Panc1 (cell line): Measurements from ENCODE around the gene OR2V2. TPM values are rescaled to one million over a fixed set of nuclear protein-coding genes. Genes with fewer than 3 reads are reported as not detected.

Experiments
- ATAC-seq: fragments of 200-7000 bp; cut with Tn5 transposase; 2 replicates; pipeline ENCODE4 v1.9.1; 2020; ENCODE audit warnings: mild to moderate bottlenecking, moderate library complexity
- BruUV-seq: library from RNA; stranded (reverse); fragments of 400-500 nt; replicated peaks from 2 replicates; lab custom pipeline; 2021; lab: Mats Ljungman, UMichigan
- CTCF ChIA-PET: fragments of 300-600 bp; sonication (Branson Sonifier 250); formaldehyde crosslinking; loops from one replicate; lab custom pipeline; 2022; ENCODE audit warnings: antibody characterized with exemption; lab: Charles Lee
- POLR2A ChIA-PET: fragments of 300-600 bp; sonication (Branson Sonifier 250); formaldehyde crosslinking; loops from one replicate; lab custom pipeline; 2022; ENCODE audit warnings: antibody characterized with exemption; lab: Charles Lee
- DNase-seq: peaks from one replicate; pipeline ENCODE4 v3.0.0-alpha.2; 2010; ENCODE audit warnings: low read depth, low spot score
- H3K27ac ChIP-seq: 2 replicates; pipeline ENCODE4 v1.5.1; 2011; ENCODE audit warnings: mild to moderate bottlenecking, low read length, inconsistent platforms
- H3K27me3 ChIP-seq: fragments of 200-500 bp; sonication (Bioruptor generic); 2 replicates; pipeline ENCODE4 v1.6.0; 2014; ENCODE audit warnings: low read length, inconsistent platforms; ENCODE audit not compliant: control insufficient read depth, insufficient read depth
- H3K36me3 ChIP-seq: fragments of 200-500 bp; sonication (Bioruptor generic); 2 replicates; pipeline ENCODE4 v1.5.1; 2014; ENCODE audit warnings: inconsistent platforms, mild to moderate bottlenecking, low read length, moderate library complexity; ENCODE audit not compliant: control insufficient read depth, insufficient read depth
- H3K4me1 ChIP-seq: 2 replicates; pipeline ENCODE4 v1.5.1; 2011; ENCODE audit warnings: inconsistent platforms, mild to moderate bottlenecking, low read length, moderate library complexity; ENCODE audit not compliant: control insufficient read depth, insufficient read depth
- H3K4me3 ChIP-seq, 2 experiments: 2 replicates each; pipeline ENCODE4 v1.5.1; 2011 to 2012; ENCODE audit warnings: low read depth in 2 of 2, low read length in 2 of 2, mild to moderate bottlenecking in 2 of 2, inconsistent platforms in 1 of 2, moderate library complexity in 1 of 2
- H3K9me3 ChIP-seq: fragments of 200-500 bp; sonication (Bioruptor generic); 2 replicates; pipeline ENCODE4 v1.5.1; 2014; ENCODE audit warnings: low read depth, mild to moderate bottlenecking, inconsistent platforms, low read length, moderate library complexity; ENCODE audit not compliant: control insufficient read depth, insufficient read depth
- POLR2AphosphoS5 ChIP-seq: IDR thresholded peaks from 2 replicates; pipeline ENCODE4 v1.6.1; 2012; ENCODE audit warnings: mild to moderate bottlenecking, low read depth, low read length, moderate library complexity
- SIN3A ChIP-seq: IDR thresholded peaks from 2 replicates; pipeline ENCODE4 v1.6.1; 2012; ENCODE audit warnings: low read depth, mild to moderate bottlenecking, low read length, moderate library complexity, borderline replicate concordance; ENCODE audit not compliant: insufficient read depth
- TCF7L2 ChIP-seq: IDR thresholded peaks from 2 replicates; pipeline ENCODE4 v1.6.1; 2011; ENCODE audit warnings: mild to moderate bottlenecking, low read depth, low read length, inconsistent platforms
- in situ Hi-C: cut with HindIII; loops from 2 replicates; pipeline ENCODE4 v1.10.0; 2016; ENCODE audit warnings: low sequenced_read_pairs, low pct_unique_long_range_greater_than_20kb
- intact Hi-C: fragments of 100-400 bp; cut with micrococcal nuclease; formaldehyde crosslinking; loops from one replicate; pipeline ENCODE4 v1.10.0; 2022; ENCODE audit not compliant: unreplicated experiment
- total RNA-seq: library from RNA; stranded (reverse); gene quantifications from one replicate; pipeline ENCODE4 v1.2.1, GENCODE V29; 2021; ENCODE audit not compliant: unreplicated experiment
- TF ChIP-seq, protein P1 (sequence below): fragments of 450-650 bp; IDR thresholded peaks from 2 replicates; pipeline ENCODE4 v1.5.1; 2017; ENCODE audit warnings: mild to moderate bottlenecking
- TF ChIP-seq, protein P2 (sequence below), 2 experiments: IDR thresholded peaks; 2 replicates each; pipeline ENCODE4 v1.6.1; 2011 to 2012; ENCODE audit warnings: low read depth in 2 of 2, control low read depth in 1 of 2, low read length in 1 of 2, mild to moderate bottlenecking in 1 of 2, moderate library complexity in 1 of 2; ENCODE audit not compliant: insufficient read depth in 1 of 2

Gene OR2V2
- total RNA-seq, 1 experiment from 2014 or later, result not detected

DNA sequence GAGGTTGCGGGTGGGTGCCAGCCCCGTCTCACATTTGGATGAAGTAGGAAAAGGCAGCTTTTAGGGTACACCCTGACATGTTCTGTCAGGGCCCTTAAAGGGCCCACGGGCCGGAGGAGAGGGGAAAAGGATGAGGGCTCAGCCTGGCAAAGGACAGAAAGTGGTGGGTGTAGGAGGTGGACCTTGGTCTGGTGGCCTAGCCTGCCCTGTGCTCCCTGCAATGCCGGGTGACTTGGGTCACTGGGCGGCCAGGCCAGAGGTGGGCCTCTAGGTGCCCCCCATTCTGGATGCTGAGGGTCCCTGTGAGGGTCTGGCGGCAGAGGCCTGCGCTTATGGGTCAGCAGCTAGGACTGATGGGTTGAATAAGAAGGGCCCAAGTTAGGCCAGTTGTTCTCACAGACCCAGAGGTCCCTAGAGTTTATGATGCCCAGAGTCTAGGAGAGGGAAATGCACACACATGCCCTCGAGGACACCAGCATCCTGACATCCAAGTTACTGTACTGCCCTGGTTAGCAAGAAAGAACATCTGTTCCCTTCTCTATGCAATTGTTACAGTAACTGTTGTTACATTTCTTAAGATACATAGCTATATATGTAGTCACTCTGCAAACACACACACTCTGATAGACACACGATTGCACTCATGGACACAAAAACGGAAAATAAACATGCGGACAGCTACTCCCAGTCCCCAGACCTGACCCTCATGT, 45.1 kb downstream of the OR2V2 start:
- DNase-seq (no peak), ATAC-seq (no peak)
- no peaks in the 10 kb centered on the region for H3K27me3 ChIP-seq
- H3K36me3 ChIP-seq, result no peaks in the 10 kb centered on the region
- no peak for TF ChIP-seq POLR2AphosphoS5
- no peak for TF ChIP-seq TCF7L2
- TF ChIP-seq SIN3A, result no peak
- TF ChIP-seq, protein P1, sequence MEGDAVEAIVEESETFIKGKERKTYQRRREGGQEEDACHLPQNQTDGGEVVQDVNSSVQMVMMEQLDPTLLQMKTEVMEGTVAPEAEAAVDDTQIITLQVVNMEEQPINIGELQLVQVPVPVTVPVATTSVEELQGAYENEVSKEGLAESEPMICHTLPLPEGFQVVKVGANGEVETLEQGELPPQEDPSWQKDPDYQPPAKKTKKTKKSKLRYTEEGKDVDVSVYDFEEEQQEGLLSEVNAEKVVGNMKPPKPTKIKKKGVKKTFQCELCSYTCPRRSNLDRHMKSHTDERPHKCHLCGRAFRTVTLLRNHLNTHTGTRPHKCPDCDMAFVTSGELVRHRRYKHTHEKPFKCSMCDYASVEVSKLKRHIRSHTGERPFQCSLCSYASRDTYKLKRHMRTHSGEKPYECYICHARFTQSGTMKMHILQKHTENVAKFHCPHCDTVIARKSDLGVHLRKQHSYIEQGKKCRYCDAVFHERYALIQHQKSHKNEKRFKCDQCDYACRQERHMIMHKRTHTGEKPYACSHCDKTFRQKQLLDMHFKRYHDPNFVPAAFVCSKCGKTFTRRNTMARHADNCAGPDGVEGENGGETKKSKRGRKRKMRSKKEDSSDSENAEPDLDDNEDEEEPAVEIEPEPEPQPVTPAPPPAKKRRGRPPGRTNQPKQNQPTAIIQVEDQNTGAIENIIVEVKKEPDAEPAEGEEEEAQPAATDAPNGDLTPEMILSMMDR, result no peak
- TF ChIP-seq, protein P2, sequence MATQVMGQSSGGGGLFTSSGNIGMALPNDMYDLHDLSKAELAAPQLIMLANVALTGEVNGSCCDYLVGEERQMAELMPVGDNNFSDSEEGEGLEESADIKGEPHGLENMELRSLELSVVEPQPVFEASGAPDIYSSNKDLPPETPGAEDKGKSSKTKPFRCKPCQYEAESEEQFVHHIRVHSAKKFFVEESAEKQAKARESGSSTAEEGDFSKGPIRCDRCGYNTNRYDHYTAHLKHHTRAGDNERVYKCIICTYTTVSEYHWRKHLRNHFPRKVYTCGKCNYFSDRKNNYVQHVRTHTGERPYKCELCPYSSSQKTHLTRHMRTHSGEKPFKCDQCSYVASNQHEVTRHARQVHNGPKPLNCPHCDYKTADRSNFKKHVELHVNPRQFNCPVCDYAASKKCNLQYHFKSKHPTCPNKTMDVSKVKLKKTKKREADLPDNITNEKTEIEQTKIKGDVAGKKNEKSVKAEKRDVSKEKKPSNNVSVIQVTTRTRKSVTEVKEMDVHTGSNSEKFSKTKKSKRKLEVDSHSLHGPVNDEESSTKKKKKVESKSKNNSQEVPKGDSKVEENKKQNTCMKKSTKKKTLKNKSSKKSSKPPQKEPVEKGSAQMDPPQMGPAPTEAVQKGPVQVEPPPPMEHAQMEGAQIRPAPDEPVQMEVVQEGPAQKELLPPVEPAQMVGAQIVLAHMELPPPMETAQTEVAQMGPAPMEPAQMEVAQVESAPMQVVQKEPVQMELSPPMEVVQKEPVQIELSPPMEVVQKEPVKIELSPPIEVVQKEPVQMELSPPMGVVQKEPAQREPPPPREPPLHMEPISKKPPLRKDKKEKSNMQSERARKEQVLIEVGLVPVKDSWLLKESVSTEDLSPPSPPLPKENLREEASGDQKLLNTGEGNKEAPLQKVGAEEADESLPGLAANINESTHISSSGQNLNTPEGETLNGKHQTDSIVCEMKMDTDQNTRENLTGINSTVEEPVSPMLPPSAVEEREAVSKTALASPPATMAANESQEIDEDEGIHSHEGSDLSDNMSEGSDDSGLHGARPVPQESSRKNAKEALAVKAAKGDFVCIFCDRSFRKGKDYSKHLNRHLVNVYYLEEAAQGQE (IDR thresholded peaks at IDR 0.05; ENCODE audit: insufficient read depth in 1 of 2, low read depth in 2 of 2, low read length in 1 of 2), result no peak
- TSS peak; percentile 89 for BruUV-seq
- no peaks in the 10 kb centered on the region for H3K9me3 ChIP-seq
- ChIA-PET POLR2A (interaction anchor here (0.6 to 1.8 kb wide), 4 partner anchors 8 to 51 kb away, joined by 4 to 14 read pairs (median 6); partner anchors contain the start of genes RACK1 and TRIM41), CTCF (no interaction called here)
- H3K4me1 ChIP-seq, result peaks cover 17% of the 10 kb centered on the region
- H3K27ac ChIP-seq, result peak overlapping the region; percentile 81
- in situ Hi-C loops (no loop called here), intact Hi-C loops (no loop called here)
- peak overlapping the region; percentile 85 to 98 for H3K4me3 ChIP-seq

DNA sequence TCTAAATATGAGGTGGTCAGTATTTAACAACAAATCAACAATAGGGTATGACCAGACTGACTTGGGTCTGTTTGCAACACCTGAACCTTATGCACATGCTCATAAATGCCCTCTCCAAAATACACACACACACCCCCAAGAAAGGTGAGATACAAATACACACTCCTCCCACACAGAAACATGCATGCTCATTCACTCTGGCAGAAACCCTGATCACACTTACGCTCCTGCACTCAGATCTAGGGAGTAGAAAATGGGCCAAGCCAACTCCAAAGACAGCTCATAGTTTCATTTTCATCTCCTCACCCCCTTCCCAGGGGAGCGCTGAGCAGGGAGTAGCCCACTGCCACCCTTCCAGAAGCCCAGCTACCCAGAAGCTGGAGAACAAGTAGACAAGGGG, 46.3 kb downstream of the OR2V2 start:
- Histone ChIP-seq H3K27me3 (no peaks in the 10 kb centered on the region), H3K9me3 (no peaks in the 10 kb centered on the region), H3K4me3 (no peak overlapping the region), H3K4me1 (peaks cover 22% of the 10 kb centered on the region), H3K27ac (no peak overlapping the region), H3K36me3 (no peaks in the 10 kb centered on the region)
- in situ Hi-C loops, result no loop called here
- DNase-seq (no peak), ATAC-seq (no peak)
- ChIA-PET CTCF (no interaction called here), POLR2A (interaction anchor here (1.8 kb wide), 1 partner anchor 9 kb away, joined by 6 read pairs; no protein-coding TSS in a partner anchor)
- no TSS peak for BruUV-seq
- intact Hi-C loops, result no loop called here
- TF ChIP-seq TCF7L2 (no peak), POLR2AphosphoS5 (no peak), SIN3A (no peak)
- TF ChIP-seq, protein P1, result no peak
- TF ChIP-seq, protein P2 (IDR thresholded peaks at IDR 0.05; ENCODE audit: insufficient read depth in 1 of 2, low read depth in 2 of 2, low read length in 1 of 2), result no peak
